Mucosa of rectum (tissue), 2 donors: ENCODE results near the gene EPB41L4A.
"Not testable (repeated sequence)": the region's sequence is repeated elsewhere in the genome, so short reads cannot be mapped to it uniquely, and the experiment has no call there.

Experiments
- H3K27ac ChIP-seq, 2 donors: one replicate each; pipeline ENCODE4 v1.7.0; 2013; ENCODE audit warnings: inconsistent platforms in 2 of 2, low read depth in 2 of 2, low read length in 2 of 2
- H3K27me3 ChIP-seq, 2 donors: one replicate each; pipeline ENCODE4 v1.7.0; 2013; ENCODE audit warnings: low read length in 2 of 2; ENCODE audit not compliant: control insufficient read depth in 2 of 2, insufficient read depth in 2 of 2
- H3K36me3 ChIP-seq, 2 donors: one replicate each; pipeline ENCODE4 v1.7.0; 2013; ENCODE audit warnings: low read length in 2 of 2; ENCODE audit not compliant: control insufficient read depth in 2 of 2, insufficient read depth in 2 of 2
- H3K4me1 ChIP-seq, 2 donors: one replicate each; pipeline ENCODE4 v1.7.0; 2013; ENCODE audit warnings: low read length in 2 of 2, mild to moderate bottlenecking in 1 of 2; ENCODE audit not compliant: control insufficient read depth in 2 of 2, insufficient read depth in 2 of 2
- H3K4me3 ChIP-seq, 2 donors: one replicate each; pipeline ENCODE4 v1.7.0; 2013; ENCODE audit warnings: low read length in 2 of 2
- H3K9ac ChIP-seq, 2 donors: one replicate each; pipeline ENCODE4 v1.7.0; 2013; ENCODE audit warnings: low read length in 2 of 2, low read depth in 1 of 2, mild to moderate bottlenecking in 1 of 2
- H3K9me3 ChIP-seq, 2 donors: one replicate each; pipeline ENCODE4 v1.7.0; 2013; ENCODE audit warnings: low read length in 2 of 2; ENCODE audit not compliant: control insufficient read depth in 2 of 2
- donor health status: healthy.
- donor health status: Normal muscosa, but diverticular disease.

Gene EPB41L4A

DNA sequence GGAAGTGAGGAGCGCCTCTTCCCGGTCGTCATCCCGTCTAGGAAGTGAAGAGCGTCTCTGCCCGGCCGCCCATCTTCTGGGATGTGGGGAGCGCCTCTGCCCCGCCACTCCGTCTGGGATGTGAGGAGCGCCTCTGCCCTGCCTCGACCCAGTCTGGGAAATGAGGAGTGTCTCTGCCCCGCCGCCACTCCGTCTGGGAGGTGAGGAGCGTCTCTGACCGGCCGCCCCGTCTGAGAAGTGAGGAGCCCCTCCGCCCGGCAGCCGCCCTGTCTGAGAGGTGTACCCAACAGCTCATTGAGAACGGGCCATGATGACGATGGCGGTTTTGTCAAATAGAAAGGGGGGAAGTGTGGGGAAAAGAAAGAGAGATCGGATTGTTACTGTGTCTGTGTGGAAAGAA, 58.3 kb downstream of the EPB41L4A start:
- H3K27me3 ChIP-seq, H3K4me3 ChIP-seq: not testable (repeated sequence)

DNA sequence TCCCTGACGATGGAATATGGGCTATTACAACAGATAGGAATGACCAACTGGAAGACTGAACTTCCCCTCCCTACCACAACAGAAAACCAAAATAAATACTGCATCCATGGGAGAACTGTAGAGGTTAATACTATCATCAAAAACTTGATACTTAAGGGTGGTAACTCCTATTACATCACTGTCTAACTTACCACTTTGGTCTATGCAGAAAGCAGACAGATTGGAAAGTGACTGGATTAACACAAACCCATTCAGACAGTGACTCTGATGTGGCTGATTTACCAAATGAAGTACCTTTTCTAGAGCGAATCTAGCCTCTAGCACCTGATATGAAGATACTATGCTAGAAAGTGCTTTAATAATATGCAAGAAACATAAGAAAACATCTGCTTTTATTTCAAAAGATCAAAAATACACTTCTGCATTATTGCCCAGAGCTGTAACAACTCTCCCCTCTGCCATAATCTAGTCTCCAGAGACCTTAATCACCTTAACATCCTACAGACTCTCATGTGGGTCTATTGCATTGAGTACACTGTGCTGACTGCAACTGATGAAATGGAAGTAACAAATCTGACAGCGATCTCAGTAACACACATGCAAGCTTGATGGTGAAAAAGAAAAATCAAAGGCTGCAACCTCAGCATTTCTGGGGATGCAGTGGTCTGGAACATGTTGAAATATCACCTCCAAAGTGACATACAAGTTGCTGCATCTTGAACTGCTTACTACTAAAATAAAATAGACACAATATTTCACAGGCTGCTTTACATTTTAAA, 62.7 kb downstream of the EPB41L4A start:
- H3K27ac ChIP-seq, result no peak overlapping the region
- no peaks in the 10 kb centered on the region for H3K27me3 ChIP-seq
- no peaks in the 10 kb centered on the region for H3K36me3 ChIP-seq
- H3K4me1 ChIP-seq, result no peaks in the 10 kb centered on the region
- H3K4me3 ChIP-seq, result no peak overlapping the region
- H3K9me3 ChIP-seq, result no peaks in the 10 kb centered on the region
- no peak overlapping the region for H3K9ac ChIP-seq

More for the DNA sequence above, 58.3 kb downstream of the EPB41L4A start:
- not testable (repeated sequence) for H3K4me1 ChIP-seq, H3K36me3 ChIP-seq, H3K9me3 ChIP-seq, H3K9ac ChIP-seq, H3K27ac ChIP-seq

DNA sequence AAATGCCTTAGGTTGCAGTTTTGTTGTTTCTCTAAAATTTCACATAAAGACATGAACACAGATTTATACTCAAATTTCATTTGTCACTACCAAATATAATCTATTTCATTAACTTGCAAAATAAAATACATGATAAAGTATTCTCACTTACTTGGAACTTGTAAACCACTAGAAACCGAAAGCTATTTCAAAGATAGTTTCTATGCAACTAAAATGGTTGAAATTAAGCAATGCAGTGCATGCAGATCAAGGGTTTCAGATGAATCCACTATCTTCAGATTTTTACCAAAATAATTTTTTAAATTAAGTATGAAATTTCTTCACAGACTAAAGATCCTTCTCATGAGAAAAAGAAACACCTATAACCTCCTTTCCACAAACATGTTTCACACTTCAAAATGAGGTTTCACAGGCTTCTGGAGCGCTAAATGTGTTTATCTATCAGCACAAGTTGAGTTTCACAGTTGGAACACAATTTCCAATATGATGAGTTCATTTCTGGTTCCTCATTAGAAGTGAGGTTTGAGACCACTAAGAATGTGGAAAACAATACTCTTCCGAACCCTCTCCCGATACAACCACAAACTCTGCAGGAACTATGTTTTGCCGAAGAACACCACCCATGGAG, 63.9 kb downstream of the EPB41L4A start:
- H3K27me3 ChIP-seq, result no peaks in the 10 kb centered on the region
- H3K9me3 ChIP-seq, result no peaks in the 10 kb centered on the region
- no peak overlapping the region for H3K27ac ChIP-seq
- no peaks in the 10 kb centered on the region for H3K36me3 ChIP-seq
- no peaks in the 10 kb centered on the region for H3K4me1 ChIP-seq
- no peak overlapping the region for H3K4me3 ChIP-seq
- no peak overlapping the region for H3K9ac ChIP-seq

DNA sequence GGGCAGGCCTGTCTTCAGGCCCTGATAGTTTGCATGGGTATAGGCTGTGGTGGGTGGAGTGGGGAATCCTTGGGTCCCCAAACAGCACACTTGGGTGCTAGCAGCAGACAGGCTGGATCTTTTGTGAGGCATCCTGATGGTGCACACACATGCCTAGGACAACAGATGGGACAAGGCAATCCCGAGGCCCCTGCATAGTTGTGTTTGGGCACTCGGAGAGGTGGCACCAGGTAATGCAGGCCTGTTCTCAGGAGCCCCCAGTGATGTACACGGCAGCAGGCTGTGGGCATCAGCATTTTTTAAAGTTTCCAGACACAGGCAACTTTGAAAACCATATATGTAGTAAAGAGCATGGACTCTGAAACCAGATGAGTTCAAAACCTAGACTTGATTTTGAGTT, 65.4 kb downstream of the EPB41L4A start:
- H3K9ac ChIP-seq, result no peak overlapping the region
- no peaks in the 10 kb centered on the region for H3K27me3 ChIP-seq

DNA sequence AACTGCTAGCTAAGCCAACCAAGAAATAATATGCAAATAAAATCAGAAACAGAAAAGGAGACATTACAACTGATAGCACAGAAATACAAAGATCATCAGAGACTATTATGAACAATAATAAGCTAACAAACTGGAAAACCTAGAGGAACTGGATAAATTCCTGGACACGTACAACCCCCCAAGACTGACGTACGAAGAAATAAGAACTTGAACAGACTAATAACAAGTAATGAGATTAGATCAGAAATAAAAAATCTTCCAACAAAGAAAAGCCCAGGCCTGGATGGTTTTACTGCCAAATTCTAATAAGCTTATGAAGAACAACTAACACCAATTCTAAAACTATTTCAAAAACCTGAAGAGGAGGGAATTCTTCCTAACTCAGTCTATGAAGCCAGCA, 67.9 kb downstream of the EPB41L4A start:
- H3K4me1 ChIP-seq, result no peaks in the 10 kb centered on the region
- no peak overlapping the region for H3K9ac ChIP-seq
- H3K9me3 ChIP-seq, result no peaks in the 10 kb centered on the region
- H3K27ac ChIP-seq, result no peak overlapping the region
- H3K36me3 ChIP-seq, result no peaks in the 10 kb centered on the region
- H3K27me3 ChIP-seq, result no peaks in the 10 kb centered on the region
- no peak overlapping the region for H3K4me3 ChIP-seq

More for the DNA sequence above, 65.4 kb downstream of the EPB41L4A start:
- Histone ChIP-seq H3K9me3 (no peaks in the 10 kb centered on the region), H3K27ac (no peak overlapping the region), H3K4me3 (no peak overlapping the region), H3K4me1 (no peaks in the 10 kb centered on the region), H3K36me3 (no peaks in the 10 kb centered on the region)

DNA sequence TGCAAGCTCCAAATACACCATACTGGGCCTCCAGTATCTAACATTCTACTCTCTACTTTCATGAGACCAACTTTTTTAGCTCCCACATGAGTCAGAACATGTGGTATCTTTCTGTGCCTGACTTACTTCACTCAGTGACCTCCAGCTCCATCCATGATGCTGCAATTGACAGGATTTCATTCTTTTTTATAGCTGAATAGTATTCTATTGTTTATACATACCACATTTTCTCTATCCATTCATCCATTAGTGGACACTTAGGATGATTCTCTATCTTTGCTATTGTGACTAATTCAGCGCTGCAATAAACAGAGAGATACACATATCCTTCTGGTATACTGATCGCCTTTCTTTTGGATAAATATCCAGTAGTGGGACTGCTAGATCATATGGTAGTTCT, 68.5 kb downstream of the EPB41L4A start:
- no peaks in the 10 kb centered on the region for H3K27me3 ChIP-seq
- H3K27ac ChIP-seq, result no peak overlapping the region
- H3K4me3 ChIP-seq, result no peak overlapping the region
- no peaks in the 10 kb centered on the region for H3K36me3 ChIP-seq
- no peak overlapping the region for H3K9ac ChIP-seq
- no peaks in the 10 kb centered on the region for H3K4me1 ChIP-seq
- no peaks in the 10 kb centered on the region for H3K9me3 ChIP-seq

- Histone ChIP-seq H3K36me3 (no peaks in the 10 kb centered on the region), H3K27me3 (no peaks in the 10 kb centered on the region), H3K27ac (no peak overlapping the region), H3K9ac (no peak overlapping the region), H3K4me1 (no peaks in the 10 kb centered on the region), H3K9me3 (no peaks in the 10 kb centered on the region), H3K4me3 (no peak overlapping the region)
Observed at GRCh38 chr5:112349371-112349770, 69.7 kb downstream of the EPB41L4A start.

DNA sequence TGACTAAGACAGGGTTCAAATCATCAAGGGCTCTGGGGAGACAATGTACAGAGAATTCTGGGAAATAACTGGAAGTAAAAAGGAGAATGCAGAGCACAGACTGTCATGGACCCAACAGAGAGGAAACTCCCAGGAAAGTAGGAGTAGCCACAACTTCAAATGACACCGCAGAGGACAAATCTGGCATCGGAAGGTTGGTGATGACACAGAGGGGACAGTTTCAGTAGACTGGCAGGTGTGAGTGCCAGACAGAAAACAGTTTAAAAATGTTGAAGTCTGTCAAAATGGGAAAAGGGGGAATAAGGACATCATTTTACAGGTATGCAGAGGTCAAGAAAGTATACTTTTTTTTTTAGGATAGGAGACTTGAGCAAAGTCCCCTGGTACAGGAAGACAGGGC, 70.2 kb downstream of the EPB41L4A start:
- no peak overlapping the region for H3K27ac ChIP-seq
- no peak overlapping the region for H3K9ac ChIP-seq
- H3K9me3 ChIP-seq, result no peaks in the 10 kb centered on the region
- no peaks in the 10 kb centered on the region for H3K27me3 ChIP-seq
- no peaks in the 10 kb centered on the region for H3K36me3 ChIP-seq
- no peak overlapping the region for H3K4me3 ChIP-seq
- H3K4me1 ChIP-seq, result no peaks in the 10 kb centered on the region

DNA sequence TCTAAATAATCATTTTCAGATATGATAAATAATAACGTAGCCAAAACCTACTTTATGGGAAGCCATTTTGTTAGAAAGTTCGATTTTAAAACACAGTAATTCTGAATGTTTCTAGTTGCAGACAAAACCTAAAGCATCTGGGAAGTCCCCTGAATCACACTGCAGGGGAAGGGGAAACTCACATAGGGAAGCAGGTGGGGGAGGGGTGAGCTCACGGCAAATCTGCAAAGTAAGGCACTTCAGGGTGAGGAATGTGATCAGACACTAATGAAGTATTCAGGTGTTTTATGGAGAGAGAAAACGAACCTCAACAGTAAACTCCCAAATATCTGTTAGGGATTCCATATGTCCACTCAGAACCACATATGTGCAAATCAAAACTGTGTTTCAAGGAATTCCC, 70.7 kb downstream of the EPB41L4A start:
- Histone ChIP-seq H3K36me3 (no peaks in the 10 kb centered on the region), H3K4me1 (no peaks in the 10 kb centered on the region), H3K4me3 (no peak overlapping the region), H3K9me3 (no peaks in the 10 kb centered on the region), H3K9ac (no peak overlapping the region), H3K27me3 (no peaks in the 10 kb centered on the region), H3K27ac (no peak overlapping the region)

DNA sequence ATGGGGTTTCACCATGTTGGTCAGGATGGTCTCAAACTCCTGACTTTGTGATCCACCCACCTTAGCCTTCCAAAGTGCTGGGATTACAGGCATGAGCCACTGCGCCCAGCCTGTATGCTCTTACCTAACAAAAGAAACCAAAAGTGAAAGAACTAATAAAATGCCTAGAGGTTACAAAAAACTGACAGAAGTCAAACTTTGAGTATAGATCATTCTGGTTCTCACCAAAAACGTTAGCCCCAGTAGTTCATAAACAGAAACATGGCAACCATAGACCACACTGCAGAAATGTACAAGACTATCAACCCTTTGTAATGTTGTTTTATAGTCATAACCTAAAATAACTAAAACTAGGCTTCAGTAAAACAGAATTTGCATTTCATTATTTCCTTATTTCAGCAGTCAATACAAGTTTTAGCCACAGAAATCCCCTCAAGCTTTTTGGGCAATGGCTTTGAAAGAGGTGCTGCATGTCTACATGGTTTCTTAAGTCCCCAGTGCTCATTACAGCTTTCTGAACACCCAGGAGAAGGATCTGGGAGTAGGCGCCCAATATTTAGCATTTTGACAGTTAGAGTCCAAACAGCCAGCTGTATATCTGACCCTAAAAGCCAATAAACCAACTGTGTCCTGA, 72.5 kb downstream of the EPB41L4A start:
- Histone ChIP-seq H3K27me3 (no peaks in the 10 kb centered on the region), H3K4me1 (no peaks in the 10 kb centered on the region), H3K9ac (no peak overlapping the region), H3K36me3 (no peaks in the 10 kb centered on the region), H3K27ac (no peak overlapping the region), H3K4me3 (no peak overlapping the region), H3K9me3 (no peaks in the 10 kb centered on the region)
